HepG2 (cell line): ENCODE measurements around the gene HLA-F. TPM values are rescaled to one million over a fixed set of nuclear protein-coding genes. Genes with fewer than 3 reads are reported as not detected.

Experiments
- ATAC-seq: fragments of 200-7000 bp; cut with Tn5 transposase; 3 replicates; pipeline ENCODE4 v1.9.1; 2020; ENCODE audit warnings: mild to moderate bottlenecking, moderate library complexity
- BruUV-seq: library from RNA; stranded (reverse); fragments of 400-500 nt; replicated peaks from 2 replicates; lab custom pipeline; 2021; lab: Mats Ljungman, UMichigan
- CTCF ChIA-PET: fragments of 300-600 bp; formaldehyde crosslinking; extraction: SDS; loops from one replicate; lab custom pipeline; 2021; ENCODE audit warnings: low total read pairs, inconsistent platforms, low intra/inter-chr PET ratio; lab: Yijun Ruan, JAX
- POLR2A ChIA-PET: fragments of 350-600 bp; sonication (Branson Sonifier 250); formaldehyde crosslinking; loops from one replicate; lab custom pipeline; 2020; ENCODE audit warnings: antibody characterized with exemption, inconsistent platforms; lab: Yijun Ruan, JAX
- DNase-seq: peaks from one replicate; pipeline ENCODE4 v3.0.0-alpha.2; 2015; ENCODE audit warnings: low spot score
- FAIRE-seq: peaks from 3 replicates; lab custom pipeline; 2011; peaks lifted over from hg19 to GRCh38; lab: Jason Lieb, UNC
- H2AFZ ChIP-seq: one replicate; pipeline ENCODE4 v1.6.1; 2011; ENCODE audit warnings: low read length, inconsistent platforms
- H3K27ac ChIP-seq: fragments of 300-600 bp; 3 replicates; pipeline ENCODE4 v1.8.0; 2011; ENCODE audit warnings: mixed run types, mild to moderate bottlenecking, mixed read lengths, low read length, inconsistent platforms; ENCODE audit not compliant: insufficient read depth; ENCODE audit errors: extremely low read length
- H3K27me3 ChIP-seq, 2 experiments: fragments of 200-600 bp in 1 of 2; 2 replicates in 1 of 2; 3 replicates in 1 of 2; pipeline versions ENCODE4 v1.6.0 to v1.8.0; 2011; ENCODE audit warnings: low read length in 2 of 2, mild to moderate bottlenecking in 2 of 2, moderate library complexity in 2 of 2, inconsistent platforms in 1 of 2; ENCODE audit not compliant: insufficient read depth in 2 of 2, control insufficient read depth in 1 of 2
- H3K36me3 ChIP-seq, 2 experiments: fragments of 200-600 bp in 1 of 2; replicated peaks in 1 of 2; 2 replicates in 1 of 2; 3 replicates in 1 of 2; pipeline versions ENCODE4 v1.5.1 to v1.8.0; 2011; ENCODE audit warnings: low read length in 2 of 2, inconsistent platforms in 1 of 2; ENCODE audit not compliant: insufficient read depth in 2 of 2, control insufficient read depth in 1 of 2
- H3K4me1 ChIP-seq: 2 replicates; pipeline ENCODE4 v1.5.1; 2012; ENCODE audit warnings: low read length, inconsistent platforms; ENCODE audit not compliant: insufficient read depth
- H3K4me2 ChIP-seq: 2 replicates; pipeline ENCODE4 v1.6.0; 2011; ENCODE audit warnings: low read depth, low read length, inconsistent platforms
- H3K4me3 ChIP-seq, 3 experiments: fragments of 200-600 bp in 1 of 3; sonication (generic), shearing (Covaris generic) in 1 of 3; replicated peaks in 1 of 3; 2 replicates each; pipeline ENCODE4 v1.5.1; 2011 to 2016; ENCODE audit warnings: low read length in 3 of 3, inconsistent platforms in 2 of 3, low read depth in 2 of 3, mild to moderate bottlenecking in 2 of 3, control low read depth in 1 of 3, mixed read lengths in 1 of 3; ENCODE audit not compliant: insufficient read depth in 1 of 3
- H3K79me2 ChIP-seq: one replicate; pipeline ENCODE4 v1.6.1; 2011; ENCODE audit warnings: low read length, inconsistent platforms; ENCODE audit not compliant: insufficient read depth
- H3K9ac ChIP-seq: 2 replicates; pipeline ENCODE4 v1.6.0; 2011; ENCODE audit warnings: mild to moderate bottlenecking, low read depth, low read length, inconsistent platforms; ENCODE audit not compliant: insufficient read depth
- H3K9me3 ChIP-seq: 2 replicates; pipeline ENCODE4 v1.5.1; 2012; ENCODE audit warnings: mild to moderate bottlenecking, low read length
- H4K20me1 ChIP-seq: 2 replicates; pipeline ENCODE4 v1.6.0; 2011; ENCODE audit warnings: inconsistent platforms, mild to moderate bottlenecking, low read length, moderate library complexity; ENCODE audit not compliant: insufficient read depth
- CCDC6 ChIP-seq: sonication (generic); formaldehyde crosslinking; IDR thresholded peaks from 2 replicates; pipeline ENCODE4 v1.8.1; 2022; ENCODE audit warnings: mild to moderate bottlenecking, missing genetic modification reagents, moderate library complexity
- DNMT1 ChIP-seq: sonication (generic); formaldehyde crosslinking; IDR thresholded peaks from 2 replicates; pipeline ENCODE4 v1.5.1; 2020; ENCODE audit warnings: mild to moderate bottlenecking, missing genetic modification reagents
- GABPB1 ChIP-seq: IDR thresholded peaks from 2 replicates; pipeline ENCODE4 v1.6.1; 2016; ENCODE audit warnings: mild to moderate bottlenecking, missing genetic modification reagents, moderate library complexity, missing compliant biosample characterization
- HNRNPK ChIP-seq: fragments of 200-400 bp; formaldehyde crosslinking; IDR thresholded peaks from 2 replicates; pipeline ENCODE4 v1.6.1; 2018; ENCODE audit warnings: low read length, low read depth, moderate library complexity, mild to moderate bottlenecking; ENCODE audit not compliant: poor library complexity, severe bottlenecking
- KAT2B ChIP-seq: fragments of 150-350 bp; IDR thresholded peaks from 2 replicates; pipeline ENCODE4 v1.6.1; 2014; ENCODE audit warnings: low read depth, low read length, borderline replicate concordance
- MIXL1 ChIP-seq: IDR thresholded peaks from 2 replicates; pipeline ENCODE4 v1.6.1; 2016
- NPAS2 ChIP-seq: sonication (generic); formaldehyde crosslinking; IDR thresholded peaks from 2 replicates; pipeline ENCODE4 v1.8.0; 2022; ENCODE audit warnings: mild to moderate bottlenecking, missing genetic modification reagents, borderline replicate concordance
- RARG ChIP-seq: sonication (generic); formaldehyde crosslinking; IDR thresholded peaks from 2 replicates; pipeline ENCODE4 v1.4.0; 2020; ENCODE audit warnings: low read depth, mild to moderate bottlenecking, missing genetic modification reagents
- RBAK ChIP-seq: sonication (generic); formaldehyde crosslinking; IDR thresholded peaks from 2 replicates; pipeline ENCODE4 v1.5.1; 2020; ENCODE audit warnings: mild to moderate bottlenecking, missing genetic modification reagents
- SIN3A ChIP-seq: IDR thresholded peaks from 2 replicates; pipeline ENCODE4 v1.6.1; 2011; ENCODE audit warnings: low read depth, mild to moderate bottlenecking, control low read depth, low read length, borderline replicate concordance
- SOX5 ChIP-seq: IDR thresholded peaks from 2 replicates; pipeline ENCODE4 v1.6.1; 2016; ENCODE audit warnings: borderline replicate concordance
- SPEN ChIP-seq: sonication (generic); formaldehyde crosslinking; IDR thresholded peaks from 2 replicates; pipeline ENCODE4 v1.5.1; 2020; ENCODE audit warnings: low read depth, mild to moderate bottlenecking, missing genetic modification reagents
- ZFP36L1 ChIP-seq: sonication (generic); formaldehyde crosslinking; IDR thresholded peaks from 2 replicates; pipeline ENCODE4 v1.8.0; 2022; ENCODE audit warnings: mild to moderate bottlenecking, missing genetic modification reagents, moderate library complexity
- ZKSCAN1 ChIP-seq: fragments of 150-350 bp; IDR thresholded peaks from 2 replicates; pipeline ENCODE4 v1.6.1; 2014; ENCODE audit warnings: low read length
- ZNF24 ChIP-seq: fragments of 450-650 bp; IDR thresholded peaks from 2 replicates; pipeline ENCODE4 v1.6.1; 2017; ENCODE audit warnings: antibody characterized with exemption, mild to moderate bottlenecking
- ZNF343 ChIP-seq: sonication (generic); formaldehyde crosslinking; IDR thresholded peaks from 2 replicates; pipeline ENCODE4 v1.4.0; 2020; ENCODE audit warnings: mild to moderate bottlenecking, missing genetic modification reagents
- ZNF775 ChIP-seq: sonication (generic); formaldehyde crosslinking; IDR thresholded peaks from 2 replicates; pipeline ENCODE4 v1.4.0; 2020; ENCODE audit warnings: missing genetic modification reagents, mild to moderate bottlenecking, moderate library complexity, borderline replicate concordance
- ZSCAN29 ChIP-seq: sonication (generic); formaldehyde crosslinking; conservative IDR thresholded peaks from 2 replicates; pipeline ENCODE4 v1.4.0; 2020; ENCODE audit warnings: mild to moderate bottlenecking, missing genetic modification reagents
- WGBS: methylation state at CpG from one replicate; pipeline ENCODE4 v1.1.6; 2017; ENCODE audit warnings: low lambda C conversion rate; 5-methylcytosine and 5-hydroxymethylcytosine counted together
- in situ Hi-C: cut with HindIII; loops from 2 replicates; pipeline ENCODE4 v1.10.0; 2017; ENCODE audit warnings: low pct_unique_long_range_greater_than_20kb; ENCODE audit not compliant: extremely low pct_ligation_motif_present
- intact Hi-C: fragments of 100-400 bp; cut with micrococcal nuclease; formaldehyde crosslinking; loops from one replicate; pipeline ENCODE4 v1.10.0; 2022; ENCODE audit not compliant: unreplicated experiment
- polyA plus RNA-seq, 8 experiments: library from polyadenylated mRNA; depleted of rRNA in 3 of 8; stranded (reverse) in 7 of 8; unstranded in 1 of 8; fragments of >200 nt; fragmentation: Illumina TruSeq in 4 of 8; extraction: Trizol in 4 of 8; gene quantifications; 2 replicates each; pipeline versions ENCODE4 v1.2.1 to v1.2.3, GENCODE V29; 2011 to 2016; ENCODE audit warnings: low read depth in 4 of 8, missing spikeins in 1 of 8, mixed read lengths in 1 of 8; ENCODE audit not compliant: insufficient read depth in 1 of 8
- total RNA-seq, 5 experiments: library from RNA; depleted of rRNA; stranded (reverse); fragments of >200 nt; fragmentation: Illumina TruSeq; extraction: Trizol; gene quantifications; 2 replicates each; pipeline ENCODE4 v1.2.3, GENCODE V29; 2016; ENCODE audit warnings: low read depth in 1 of 5
- TF ChIP-seq, protein P1 (sequence below): sonication (generic); formaldehyde crosslinking; IDR thresholded peaks from 2 replicates; pipeline ENCODE4 v1.4.0; 2020; ENCODE audit warnings: missing genetic modification reagents, borderline replicate concordance
- TF ChIP-seq, protein P2 (sequence below): sonication (generic); formaldehyde crosslinking; IDR thresholded peaks from 2 replicates; pipeline ENCODE4 v1.4.0; 2020; ENCODE audit warnings: mild to moderate bottlenecking, missing genetic modification reagents, borderline replicate concordance

Gene HLA-F
- total and polyA plus RNA-seq, 2 of the 13 experiments (the other 11 are each of a cell fraction or from before 2014, with no cell fraction given): 6.0 to 6.1 TPM

DNA sequence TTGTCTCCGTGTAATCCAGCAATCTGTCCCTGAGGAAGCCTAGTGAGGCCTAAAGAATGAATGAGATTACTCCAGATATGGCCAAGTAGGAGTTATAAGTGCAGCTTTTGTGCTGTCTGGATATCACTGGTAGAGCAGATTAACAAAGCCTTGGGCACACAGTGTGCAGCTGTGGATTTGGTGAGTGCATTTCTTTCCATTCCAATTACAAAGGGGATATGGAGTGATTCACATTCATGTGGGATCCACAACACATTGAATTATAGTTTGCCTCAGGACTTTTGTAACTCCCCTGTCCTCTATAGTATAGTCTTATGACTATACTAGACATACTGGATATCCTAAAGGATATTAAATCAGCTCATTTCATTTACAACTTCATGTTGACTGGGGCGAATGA lies 47.1 kb downstream of the HLA-F start (continued):
- TF ChIP-seq, protein P1, sequence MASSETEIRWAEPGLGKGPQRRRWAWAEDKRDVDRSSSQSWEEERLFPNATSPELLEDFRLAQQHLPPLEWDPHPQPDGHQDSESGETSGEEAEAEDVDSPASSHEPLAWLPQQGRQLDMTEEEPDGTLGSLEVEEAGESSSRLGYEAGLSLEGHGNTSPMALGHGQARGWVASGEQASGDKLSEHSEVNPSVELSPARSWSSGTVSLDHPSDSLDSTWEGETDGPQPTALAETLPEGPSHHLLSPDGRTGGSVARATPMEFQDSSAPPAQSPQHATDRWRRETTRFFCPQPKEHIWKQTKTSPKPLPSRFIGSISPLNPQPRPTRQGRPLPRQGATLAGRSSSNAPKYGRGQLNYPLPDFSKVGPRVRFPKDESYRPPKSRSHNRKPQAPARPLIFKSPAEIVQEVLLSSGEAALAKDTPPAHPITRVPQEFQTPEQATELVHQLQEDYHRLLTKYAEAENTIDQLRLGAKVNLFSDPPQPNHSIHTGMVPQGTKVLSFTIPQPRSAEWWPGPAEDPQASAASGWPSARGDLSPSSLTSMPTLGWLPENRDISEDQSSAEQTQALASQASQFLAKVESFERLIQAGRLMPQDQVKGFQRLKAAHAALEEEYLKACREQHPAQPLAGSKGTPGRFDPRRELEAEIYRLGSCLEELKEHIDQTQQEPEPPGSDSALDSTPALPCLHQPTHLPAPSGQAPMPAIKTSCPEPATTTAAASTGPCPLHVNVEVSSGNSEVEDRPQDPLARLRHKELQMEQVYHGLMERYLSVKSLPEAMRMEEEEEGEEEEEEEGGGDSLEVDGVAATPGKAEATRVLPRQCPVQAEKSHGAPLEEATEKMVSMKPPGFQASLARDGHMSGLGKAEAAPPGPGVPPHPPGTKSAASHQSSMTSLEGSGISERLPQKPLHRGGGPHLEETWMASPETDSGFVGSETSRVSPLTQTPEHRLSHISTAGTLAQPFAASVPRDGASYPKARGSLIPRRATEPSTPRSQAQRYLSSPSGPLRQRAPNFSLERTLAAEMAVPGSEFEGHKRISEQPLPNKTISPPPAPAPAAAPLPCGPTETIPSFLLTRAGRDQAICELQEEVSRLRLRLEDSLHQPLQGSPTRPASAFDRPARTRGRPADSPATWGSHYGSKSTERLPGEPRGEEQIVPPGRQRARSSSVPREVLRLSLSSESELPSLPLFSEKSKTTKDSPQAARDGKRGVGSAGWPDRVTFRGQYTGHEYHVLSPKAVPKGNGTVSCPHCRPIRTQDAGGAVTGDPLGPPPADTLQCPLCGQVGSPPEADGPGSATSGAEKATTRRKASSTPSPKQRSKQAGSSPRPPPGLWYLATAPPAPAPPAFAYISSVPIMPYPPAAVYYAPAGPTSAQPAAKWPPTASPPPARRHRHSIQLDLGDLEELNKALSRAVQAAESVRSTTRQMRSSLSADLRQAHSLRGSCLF: no peak
- TF ChIP-seq ZSCAN29: no peak
- no peak for TF ChIP-seq ZKSCAN1
- TF ChIP-seq KAT2B: no peak

DNA sequence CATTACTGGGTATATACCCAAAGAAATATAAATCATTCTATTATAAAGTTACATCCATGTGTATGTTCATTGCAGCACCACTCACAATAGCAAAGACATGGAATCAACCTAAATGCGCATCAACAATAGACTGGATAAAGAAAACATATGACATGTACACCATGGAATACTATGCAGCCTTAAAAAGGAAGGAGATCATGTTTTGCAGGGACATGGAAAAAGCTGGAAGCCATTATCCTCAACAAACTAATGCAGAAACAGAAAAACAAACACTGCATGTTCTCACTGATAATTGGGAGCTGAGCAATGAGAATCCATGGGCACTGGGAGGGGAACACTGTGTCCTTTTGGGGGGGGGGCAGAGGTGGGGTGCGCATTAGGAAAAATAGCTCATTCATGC lies 53.5 kb downstream of the HLA-F start:
- H3K4me2 ChIP-seq: no peak overlapping the region
- TF ChIP-seq HNRNPK (no peak), ZNF343 (CRISPR knock-in tag) (no peak), CCDC6 (CRISPR knock-in tag) (no peak), ZNF775 (CRISPR knock-in tag) (no peak), RARG (CRISPR knock-in tag) (no peak), DNMT1 (CRISPR knock-in tag) (no peak), SOX5 (CRISPR knock-in tag) (no peak), NPAS2 (CRISPR knock-in tag) (no peak), SPEN (CRISPR knock-in tag) (no peak), ZFP36L1 (CRISPR knock-in tag) (no peak), GABPB1 (no peak), SIN3A (no peak), MIXL1 (CRISPR knock-in tag) (no peak), ZNF24 (no peak), RBAK (CRISPR knock-in tag) (no peak)
- TF ChIP-seq, protein P2, sequence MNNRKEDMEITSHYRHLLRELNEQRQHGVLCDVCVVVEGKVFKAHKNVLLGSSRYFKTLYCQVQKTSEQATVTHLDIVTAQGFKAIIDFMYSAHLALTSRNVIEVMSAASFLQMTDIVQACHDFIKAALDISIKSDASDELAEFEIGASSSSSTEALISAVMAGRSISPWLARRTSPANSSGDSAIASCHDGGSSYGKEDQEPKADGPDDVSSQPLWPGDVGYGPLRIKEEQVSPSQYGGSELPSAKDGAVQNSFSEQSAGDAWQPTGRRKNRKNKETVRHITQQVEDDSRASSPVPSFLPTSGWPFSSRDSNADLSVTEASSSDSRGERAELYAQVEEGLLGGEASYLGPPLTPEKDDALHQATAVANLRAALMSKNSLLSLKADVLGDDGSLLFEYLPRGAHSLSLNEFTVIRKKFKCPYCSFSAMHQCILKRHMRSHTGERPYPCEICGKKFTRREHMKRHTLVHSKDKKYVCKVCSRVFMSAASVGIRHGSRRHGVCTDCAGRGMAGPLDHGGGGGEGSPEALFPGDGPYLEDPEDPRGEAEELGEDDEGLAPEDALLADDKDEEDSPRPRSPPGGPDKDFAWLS (CRISPR knock-in tag): no peak
- ChIA-PET POLR2A (no interaction called here), CTCF (no interaction called here)
- H3K4me3 ChIP-seq: no peak overlapping the region
- DNase-seq: no peak
- H2AFZ ChIP-seq: no peak overlapping the region
- H3K9me3 ChIP-seq: no peaks in the 10 kb centered on the region
- BruUV-seq: no TSS peak
- intact Hi-C loops: no loop called here
- ATAC-seq: no peak
- no peaks in the 10 kb centered on the region for H3K4me1 ChIP-seq
- 19% methylated on average over 2 of the region's 2 CpGs for WGBS
- no peaks in the 10 kb centered on the region for H3K36me3 ChIP-seq
- no peak overlapping the region for H3K9ac ChIP-seq
- in situ Hi-C loops: no loop called here
- no peak for FAIRE-seq
- no peaks in the 10 kb centered on the region for H3K79me2 ChIP-seq
- H3K27me3 ChIP-seq: peaks cover 0 to 10% of the 10 kb centered on the region in 2 experiments; a peak in 2 of 5 replicates
- H3K27ac ChIP-seq: no peak overlapping the region
- no peaks in the 10 kb centered on the region for H4K20me1 ChIP-seq
